K562 (cell line): Measurements from ENCODE around the gene NRXN3. TPM values are rescaled to one million over a fixed set of nuclear protein-coding genes. Genes with fewer than 3 reads are reported as not detected.

Experiments used
- ATAC-seq: fragments of 200-7000 bp; cut with Tn5 transposase; 3 replicates; pipeline ENCODE4 v1.9.1; 2020; ENCODE audit warnings: moderate library complexity
- BruUV-seq: library from RNA; stranded (reverse); fragments of 400-500 nt; replicated peaks from 2 replicates; lab custom pipeline; 2021; lab: Mats Ljungman, UMichigan
- CTCF ChIA-PET: fragments of 300-600 bp; formaldehyde crosslinking; extraction: SDS; loops from one replicate; lab custom pipeline; 2021; ENCODE audit warnings: low intra/inter-chr PET ratio; lab: Yijun Ruan, JAX
- POLR2A ChIA-PET: fragments of 300-600, 350-650 bp; sonication (Branson Sonifier 250); formaldehyde crosslinking; extraction: SDS; loops from one replicate; lab custom pipeline; 2021; ENCODE audit warnings: antibody characterized with exemption, inconsistent platforms; lab: Yijun Ruan, JAX
- DNase-seq, 4 experiments: peaks; one replicate each; pipeline versions ENCODE4 v3.0.0 to v3.0.0-alpha.2; 2011 to 2018; ENCODE audit warnings: low spot score in 3 of 4, mixed read lengths in 3 of 4; ENCODE audit errors: extremely low read depth in 1 of 4
- FAIRE-seq: peaks from 2 replicates; lab custom pipeline; 2011; peaks lifted over from hg19 to GRCh38; lab: Jason Lieb, UNC
- H2AFZ ChIP-seq: 2 replicates; pipeline ENCODE4 v1.6.0; 2011; ENCODE audit warnings: low read depth, low read length, control low read depth, inconsistent platforms
- H3K27ac ChIP-seq: fragments of 200-600 bp; 3 replicates; pipeline ENCODE4 v1.8.0; 2011; ENCODE audit warnings: low read depth, mild to moderate bottlenecking, control low read depth, inconsistent platforms, low read length, moderate library complexity, mixed read lengths; ENCODE audit errors: extremely low read depth
- H3K27me3 ChIP-seq, 2 experiments: fragments of 300-600 bp in 1 of 2; 2 replicates in 1 of 2; 3 replicates in 1 of 2; pipeline versions ENCODE4 v1.6.0 to v1.8.0; 2011; ENCODE audit warnings: inconsistent platforms in 2 of 2, low read length in 2 of 2, mild to moderate bottlenecking in 1 of 2, mixed read lengths in 1 of 2, moderate library complexity in 1 of 2; ENCODE audit not compliant: control insufficient read depth in 2 of 2, insufficient read depth in 2 of 2
- H3K36me3 ChIP-seq: fragments of 300-600 bp; 3 replicates; pipeline ENCODE4 v1.8.0; 2011; ENCODE audit warnings: mild to moderate bottlenecking, low read length, inconsistent platforms; ENCODE audit not compliant: control insufficient read depth, insufficient read depth
- H3K4me1 ChIP-seq, 2 experiments: fragments of 200-600 bp in 1 of 2; replicated peaks in 1 of 2; 2 replicates in 1 of 2; 3 replicates in 1 of 2; pipeline versions ENCODE4 v1.5.1 to v1.8.0; 2011; ENCODE audit warnings: inconsistent platforms in 2 of 2, low read length in 2 of 2, mild to moderate bottlenecking in 1 of 2, mixed read lengths in 1 of 2, moderate library complexity in 1 of 2; ENCODE audit not compliant: control insufficient read depth in 2 of 2, insufficient read depth in 2 of 2
- H3K4me2 ChIP-seq: 2 replicates; pipeline ENCODE4 v1.6.1; 2011; ENCODE audit warnings: low read length, control low read depth, inconsistent platforms, mixed read lengths; ENCODE audit not compliant: insufficient read depth
- H3K4me3 ChIP-seq: fragments of 200-600 bp; sonication (generic), shearing (Covaris generic); 2 replicates; pipeline ENCODE4 v1.5.1; 2016; ENCODE audit warnings: control low read depth, inconsistent platforms
- H3K79me2 ChIP-seq: fragments of 200-600 bp; 3 replicates; pipeline ENCODE4 v1.8.0; 2011; ENCODE audit warnings: low read length, inconsistent platforms; ENCODE audit not compliant: control insufficient read depth, insufficient read depth
- H3K9ac ChIP-seq, 2 experiments: 2 replicates each; pipeline versions ENCODE4 v1.6.0 to v1.6.1; 2011; ENCODE audit warnings: low read depth in 2 of 2, low read length in 2 of 2, control low read depth in 1 of 2, inconsistent platforms in 1 of 2, mild to moderate bottlenecking in 1 of 2, mixed read lengths in 1 of 2; ENCODE audit not compliant: insufficient read depth in 1 of 2
- H3K9me1 ChIP-seq: one replicate; pipeline ENCODE4 v1.6.0; 2011; ENCODE audit warnings: inconsistent platforms, mild to moderate bottlenecking, low read length, moderate library complexity; ENCODE audit not compliant: control insufficient read depth, insufficient read depth
- H3K9me3 ChIP-seq: replicated peaks from 2 replicates; pipeline ENCODE4 v1.5.1; 2011; ENCODE audit warnings: low read depth, low read length, inconsistent platforms; ENCODE audit not compliant: control insufficient read depth, insufficient read depth
- H4K20me1 ChIP-seq: replicated peaks from 2 replicates; pipeline ENCODE4 v1.6.1; 2011; ENCODE audit warnings: low read length, inconsistent platforms, mixed read lengths; ENCODE audit not compliant: control insufficient read depth, insufficient read depth
- CBFA2T2 ChIP-seq: fragments of 450-650 bp; conservative IDR thresholded peaks from 2 replicates; pipeline ENCODE4 v1.6.1; 2017; ENCODE audit warnings: mild to moderate bottlenecking
- ETV5 ChIP-seq: sonication (generic); formaldehyde crosslinking; IDR thresholded peaks from 2 replicates; pipeline ENCODE4 v1.4.0; 2020; ENCODE audit warnings: low read depth, mild to moderate bottlenecking, missing genetic modification reagents
- HNRNPUL1 ChIP-seq: fragments of 200-400 bp; formaldehyde crosslinking; IDR thresholded peaks from 2 replicates; pipeline ENCODE4 v1.6.1; 2017; ENCODE audit warnings: low read length
- IFI16 ChIP-seq: fragments of 250-450 bp; sonication (Bioruptor Pico); IDR thresholded peaks from 2 replicates; pipeline ENCODE4 v2.1.2; 2022; ENCODE audit warnings: mild to moderate bottlenecking, inconsistent platforms
- KDM2B ChIP-seq: fragments of 250-450 bp; sonication (Bioruptor Pico); IDR thresholded peaks from 2 replicates; pipeline ENCODE4 v1.8.0; 2021; ENCODE audit warnings: mild to moderate bottlenecking, moderate library complexity
- MCM5 ChIP-seq: fragments of 450-650 bp; IDR thresholded peaks from 2 replicates; pipeline ENCODE4 v1.6.1; 2016; ENCODE audit warnings: low read depth
- NR2C1 ChIP-seq, 2 experiments: fragments of 450-650 bp; IDR thresholded peaks; 2 replicates each; pipeline ENCODE4 v1.6.1; 2017; ENCODE audit warnings: mild to moderate bottlenecking in 2 of 2, antibody characterized with exemption in 1 of 2, inconsistent platforms in 1 of 2, missing compliant biosample characterization in 1 of 2, missing genetic modification characterization in 1 of 2
- PHF21A ChIP-seq: fragments of 450-650 bp; IDR thresholded peaks from 2 replicates; pipeline ENCODE4 v1.6.1; 2017; ENCODE audit warnings: low read depth, borderline replicate concordance
- RCOR1 ChIP-seq, 2 experiments: IDR thresholded peaks; 2 replicates each; pipeline ENCODE4 v1.6.1; 2012; ENCODE audit warnings: low read depth in 2 of 2, low read length in 2 of 2, borderline replicate concordance in 1 of 2, improper control_type of control experiment in 1 of 2
- SMC3 ChIP-seq: conservative IDR thresholded peaks from 2 replicates; pipeline ENCODE4 v1.6.1; 2011; ENCODE audit warnings: low read depth, low read length, improper control_type of control experiment; ENCODE audit not compliant: insufficient read depth
- TARDBP ChIP-seq: fragments of 450-650 bp; IDR thresholded peaks from 2 replicates; pipeline ENCODE4 v1.6.1; 2016
- ZC3H11A ChIP-seq: IDR thresholded peaks from 2 replicates; pipeline ENCODE4 v1.6.1; 2012; ENCODE audit warnings: low read depth, low read length, improper control_type of control experiment
- ZNF134 ChIP-seq: fragments of 250-450 bp; sonication (Bioruptor Pico); conservative IDR thresholded peaks from 2 replicates; pipeline ENCODE4 v1.4.0; 2020
- WGBS: fragments of 100-300 bp; shearing (Covaris generic); methylation state at CpG from one replicate; pipeline ENCODE4 v1.1.6; 2016; ENCODE audit warnings: low coverage, mixed read lengths; ENCODE audit not compliant: insufficient coverage; ENCODE audit errors: missing lambda C conversion rate; 5-methylcytosine and 5-hydroxymethylcytosine counted together
- in situ Hi-C: fragments of 300-500 bp; cut with MboI; formaldehyde crosslinking; loops from 4 replicates; pipeline ENCODE4 v1.15.0; 2018; ENCODE audit warnings: inconsistent platforms, mixed read lengths
- intact Hi-C: fragments of 100-400 bp; cut with micrococcal nuclease; formaldehyde crosslinking; loops from 2 replicates; pipeline ENCODE4 v1.14.2; 2022
- polyA plus RNA-seq, 8 experiments: library from polyadenylated mRNA; depleted of rRNA in 4 of 8; stranded (reverse) in 5 of 8; unstranded in 3 of 8; fragments of >200 nt; fragmentation: Nextera tagmentation in 2 of 8; fragmentation: Illumina TruSeq in 1 of 8; extraction: Ambion mirVana in 2 of 8; extraction: Trizol in 1 of 8; gene quantifications; 2 replicates each; pipeline versions ENCODE4 v1.2.1 to v1.2.3, GENCODE V29; 2011 to 2014; ENCODE audit warnings: inconsistent platforms in 1 of 8, missing spikeins in 1 of 8
- total RNA-seq, 7 experiments: library from RNA; depleted of rRNA in 6 of 7; stranded (reverse); fragments of >200 nt in 6 of 7; fragmentation: Illumina TruSeq in 2 of 7; extraction: Trizol in 2 of 7; gene quantifications; 2 replicates each; pipeline versions ENCODE4 v1.2.1 to v1.2.3, GENCODE V29; 2011 to 2021; ENCODE audit warnings: low replicate concordance in 1 of 7
- TF ChIP-seq, protein P1 (sequence below): fragments of 450-650 bp; IDR thresholded peaks from 2 replicates; pipeline ENCODE4 v1.6.1; 2016; ENCODE audit warnings: missing biosample characterization, missing genetic modification characterization
- TF ChIP-seq, protein P2 (sequence below), 3 experiments: IDR thresholded peaks in 2 of 3; conservative IDR thresholded peaks in 1 of 3; 2 replicates each; pipeline ENCODE4 v1.5.1; 2011 to 2012; ENCODE audit warnings: low read length in 3 of 3, mild to moderate bottlenecking in 3 of 3, control low read depth in 2 of 3, improper control_type of control experiment in 1 of 3, inconsistent platforms in 1 of 3, low read depth in 1 of 3, mixed read lengths in 1 of 3, moderate library complexity in 1 of 3; ENCODE audit not compliant: insufficient read depth in 2 of 3
- TF ChIP-seq, protein P3 (sequence below): sonication (generic); formaldehyde crosslinking; IDR thresholded peaks from 2 replicates; pipeline ENCODE4 v1.8.0; 2022; ENCODE audit warnings: missing genetic modification reagents, mild to moderate bottlenecking, moderate library complexity, borderline replicate concordance
- TF ChIP-seq, protein P4 (sequence below): IDR thresholded peaks from 2 replicates; pipeline ENCODE4 v1.6.1; 2014; ENCODE audit warnings: antibody characterized with exemption

NRXN3 gene
- total and polyA plus RNA-seq, 9 of the 15 experiments (the other 6 are each of a cell fraction or from before 2014, with no cell fraction given), result 0.09 TPM; not detected in 8

DNA sequence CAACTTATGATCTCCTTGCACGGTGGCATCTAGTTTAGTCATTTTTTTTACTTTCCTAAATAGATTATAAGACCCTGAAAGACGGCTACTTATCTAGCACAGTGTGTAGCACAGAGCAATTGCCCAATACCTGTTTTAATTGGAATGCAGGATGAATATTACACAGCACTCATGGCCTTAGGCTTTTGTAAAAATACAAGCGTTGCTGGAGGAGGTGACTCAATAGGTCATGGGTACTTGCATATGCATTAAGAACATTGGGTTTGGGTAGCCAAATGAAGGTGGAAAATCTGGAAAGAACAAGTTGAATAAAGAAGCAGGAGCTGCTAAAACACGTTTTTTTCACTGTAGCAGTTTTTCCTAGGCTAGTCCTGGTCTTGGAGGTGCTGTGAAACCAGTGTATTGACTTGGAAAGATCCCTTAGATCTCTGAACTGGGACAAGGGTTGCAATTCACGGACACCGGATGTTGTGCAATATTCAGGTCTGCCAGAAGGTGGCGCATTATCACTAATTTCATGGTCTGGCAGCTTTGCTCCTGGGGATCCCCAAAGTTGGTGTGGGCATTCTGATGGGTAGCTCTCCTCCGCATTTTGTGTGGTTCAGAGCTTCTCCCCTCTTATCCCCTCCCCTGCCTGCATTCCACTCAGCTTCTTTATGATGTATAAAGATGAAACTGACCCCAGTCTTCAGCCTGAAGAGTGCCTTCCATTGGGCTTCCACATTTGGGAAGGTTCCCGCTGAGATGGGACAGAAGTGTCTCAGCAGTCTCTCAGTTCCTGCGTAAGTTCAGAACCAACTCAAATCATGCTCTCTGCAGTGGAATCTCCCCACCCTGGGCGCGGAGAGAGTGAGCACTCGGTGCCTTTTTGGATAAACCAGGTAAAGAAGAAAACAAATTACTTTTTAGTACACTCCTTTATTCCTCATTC, 278.3 kb downstream of the NRXN3 start:
- no peak overlapping the region for H3K27ac ChIP-seq
- no TSS peak for BruUV-seq
- no peaks in the 10 kb centered on the region for H3K79me2 ChIP-seq
- no peaks in the 10 kb centered on the region for H3K36me3 ChIP-seq
- H4K20me1 ChIP-seq, result no peaks in the 10 kb centered on the region
- H3K27me3 ChIP-seq, result no peaks in the 10 kb centered on the region
- H3K4me1 ChIP-seq, result no peaks in the 10 kb centered on the region
- ATAC-seq, result peak; percentile 60
- POLR2A ChIA-PET, result interaction anchor here (0.5 to 1.0 kb wide), 2 partner anchors 74 to 118 kb away, joined by 3 to 4 read pairs; no protein-coding TSS in a partner anchor
- CTCF ChIA-PET, result no interaction called here
- no peak overlapping the region for H2AFZ ChIP-seq
- 1% methylated on average over 13 of the region's 13 CpGs for WGBS
- no peak overlapping the region for H3K4me3 ChIP-seq
- H3K4me2 ChIP-seq, result no peak overlapping the region
- peak; percentile 53 to 69 (median 63) for DNase-seq
- no peaks in the 10 kb centered on the region for H3K9me3 ChIP-seq
- FAIRE-seq, result peak; percentile 78
- in situ Hi-C loops (no loop called here), intact Hi-C loops (loop anchor here (1.0 to 10.0 kb wide), 4 partner anchors 118 to 389 kb away; no protein-coding TSS in a partner anchor)
- no peaks in the 10 kb centered on the region for H3K9me1 ChIP-seq
- H3K9ac ChIP-seq, result no peak overlapping the region
- TF ChIP-seq, protein P1, sequence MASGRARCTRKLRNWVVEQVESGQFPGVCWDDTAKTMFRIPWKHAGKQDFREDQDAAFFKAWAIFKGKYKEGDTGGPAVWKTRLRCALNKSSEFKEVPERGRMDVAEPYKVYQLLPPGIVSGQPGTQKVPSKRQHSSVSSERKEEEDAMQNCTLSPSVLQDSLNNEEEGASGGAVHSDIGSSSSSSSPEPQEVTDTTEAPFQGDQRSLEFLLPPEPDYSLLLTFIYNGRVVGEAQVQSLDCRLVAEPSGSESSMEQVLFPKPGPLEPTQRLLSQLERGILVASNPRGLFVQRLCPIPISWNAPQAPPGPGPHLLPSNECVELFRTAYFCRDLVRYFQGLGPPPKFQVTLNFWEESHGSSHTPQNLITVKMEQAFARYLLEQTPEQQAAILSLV (tag), result no peak
- no peak for TF ChIP-seq KDM2B
- TF ChIP-seq IFI16 (CRISPR knock-in tag), result no peak
- TF ChIP-seq ZC3H11A, result no peak
- TF ChIP-seq RCOR1 (IDR thresholded peaks at IDR 0.05; ENCODE audit: borderline replicate concordance in 1 of 2, low read depth in 2 of 2, low read length in 2 of 2), result no peak
- no peak for TF ChIP-seq TARDBP
- TF ChIP-seq CBFA2T2, result no peak
- TF ChIP-seq, protein P2, sequence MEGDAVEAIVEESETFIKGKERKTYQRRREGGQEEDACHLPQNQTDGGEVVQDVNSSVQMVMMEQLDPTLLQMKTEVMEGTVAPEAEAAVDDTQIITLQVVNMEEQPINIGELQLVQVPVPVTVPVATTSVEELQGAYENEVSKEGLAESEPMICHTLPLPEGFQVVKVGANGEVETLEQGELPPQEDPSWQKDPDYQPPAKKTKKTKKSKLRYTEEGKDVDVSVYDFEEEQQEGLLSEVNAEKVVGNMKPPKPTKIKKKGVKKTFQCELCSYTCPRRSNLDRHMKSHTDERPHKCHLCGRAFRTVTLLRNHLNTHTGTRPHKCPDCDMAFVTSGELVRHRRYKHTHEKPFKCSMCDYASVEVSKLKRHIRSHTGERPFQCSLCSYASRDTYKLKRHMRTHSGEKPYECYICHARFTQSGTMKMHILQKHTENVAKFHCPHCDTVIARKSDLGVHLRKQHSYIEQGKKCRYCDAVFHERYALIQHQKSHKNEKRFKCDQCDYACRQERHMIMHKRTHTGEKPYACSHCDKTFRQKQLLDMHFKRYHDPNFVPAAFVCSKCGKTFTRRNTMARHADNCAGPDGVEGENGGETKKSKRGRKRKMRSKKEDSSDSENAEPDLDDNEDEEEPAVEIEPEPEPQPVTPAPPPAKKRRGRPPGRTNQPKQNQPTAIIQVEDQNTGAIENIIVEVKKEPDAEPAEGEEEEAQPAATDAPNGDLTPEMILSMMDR (IDR thresholded peaks at IDR 0.05 in 2 of 3, conservative IDR thresholded peaks at IDR 0.05 in 1 of 3; ENCODE audit: insufficient read depth in 2 of 3, low read depth in 1 of 3, low read length in 3 of 3), result peak; percentile 55 to 69 (median 69)
- no peak for TF ChIP-seq ZNF134 (CRISPR knock-in tag)
- no peak for TF ChIP-seq PHF21A
- TF ChIP-seq HNRNPUL1, result no peak
- TF ChIP-seq NR2C1 (IDR thresholded peaks at IDR 0.05), result no peak
- no peak for TF ChIP-seq NR2C1 (tag; IDR thresholded peaks at IDR 0.05)
- TF ChIP-seq, protein P3, sequence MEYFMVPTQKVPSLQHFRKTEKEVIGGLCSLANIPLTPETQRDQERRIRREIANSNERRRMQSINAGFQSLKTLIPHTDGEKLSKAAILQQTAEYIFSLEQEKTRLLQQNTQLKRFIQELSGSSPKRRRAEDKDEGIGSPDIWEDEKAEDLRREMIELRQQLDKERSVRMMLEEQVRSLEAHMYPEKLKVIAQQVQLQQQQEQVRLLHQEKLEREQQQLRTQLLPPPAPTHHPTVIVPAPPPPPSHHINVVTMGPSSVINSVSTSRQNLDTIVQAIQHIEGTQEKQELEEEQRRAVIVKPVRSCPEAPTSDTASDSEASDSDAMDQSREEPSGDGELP (CRISPR knock-in tag), result no peak
- no peak for TF ChIP-seq MCM5
- TF ChIP-seq, protein P4, sequence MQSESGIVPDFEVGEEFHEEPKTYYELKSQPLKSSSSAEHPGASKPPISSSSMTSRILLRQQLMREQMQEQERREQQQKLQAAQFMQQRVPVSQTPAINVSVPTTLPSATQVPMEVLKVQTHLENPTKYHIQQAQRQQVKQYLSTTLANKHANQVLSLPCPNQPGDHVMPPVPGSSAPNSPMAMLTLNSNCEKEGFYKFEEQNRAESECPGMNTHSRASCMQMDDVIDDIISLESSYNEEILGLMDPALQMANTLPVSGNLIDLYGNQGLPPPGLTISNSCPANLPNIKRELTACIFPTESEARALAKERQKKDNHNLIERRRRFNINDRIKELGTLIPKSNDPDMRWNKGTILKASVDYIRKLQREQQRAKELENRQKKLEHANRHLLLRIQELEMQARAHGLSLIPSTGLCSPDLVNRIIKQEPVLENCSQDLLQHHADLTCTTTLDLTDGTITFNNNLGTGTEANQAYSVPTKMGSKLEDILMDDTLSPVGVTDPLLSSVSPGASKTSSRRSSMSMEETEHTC, result no peak
- TF ChIP-seq SMC3, result peak; percentile 45; the same call in 1 of the 2 replicates
- TF ChIP-seq ETV5 (CRISPR knock-in tag), result peak; percentile 96
